Psoas muscle (tissue), 8 donors: ENCODE data around the gene IL37. TPM values are rescaled to one million over a fixed set of nuclear protein-coding genes. Genes with fewer than 3 reads are reported as not detected.

ENCODE experiments used
- ATAC-seq, 4 donors: fragments of 200-7000 bp; cut with Tn5 transposase; one replicate each; pipeline ENCODE4 v1.9.1; 2020; ENCODE audit warnings: moderate library complexity in 3 of 4, mild to moderate bottlenecking in 2 of 4
- DNase-seq, 2 donors: peaks; one replicate each; pipeline ENCODE4 v3.0.0-alpha.2; 2020
- H3K27ac ChIP-seq: fragments of 200-600 bp; one replicate; pipeline ENCODE4 v1.8.0; 2022
- H3K27me3 ChIP-seq, 3 donors: fragments of 200-600 bp in 1 of 3; one replicate each; pipeline versions ENCODE4 v1.6.1 to v1.8.0; 2013 to 2022; ENCODE audit warnings: low read length in 2 of 3, mild to moderate bottlenecking in 2 of 3, moderate library complexity in 1 of 3; ENCODE audit not compliant: insufficient read depth in 3 of 3
- H3K36me3 ChIP-seq, 2 donors: fragments of 200-600 bp in 1 of 2; one replicate each; pipeline versions ENCODE4 v1.6.1 to v1.8.0; 2013 to 2022; ENCODE audit warnings: low read depth in 1 of 2, mild to moderate bottlenecking in 1 of 2, moderate library complexity in 1 of 2; ENCODE audit not compliant: insufficient read depth in 1 of 2
- H3K4me1 ChIP-seq: fragments of 200-600 bp; one replicate; pipeline ENCODE4 v1.8.0; 2022
- H3K4me3 ChIP-seq: fragments of 200-600 bp; one replicate; pipeline ENCODE4 v1.8.0; 2022; ENCODE audit warnings: mild to moderate bottlenecking
- H3K9me3 ChIP-seq: fragments of 200-600 bp; one replicate; pipeline ENCODE4 v1.8.0; 2022
- WGBS, 3 donors: extraction: QIAGEN DNeasy Blood & Tissue Kit; methylation state at CpG; one replicate each; pipeline versions ENCODE4 v1.1.6 to v1.1.7; 2013; 5-methylcytosine and 5-hydroxymethylcytosine counted together
- intact Hi-C, 2 donors: fragments of 100-400 bp; cut with DNase I; formaldehyde crosslinking; loops; one replicate each; pipeline versions ENCODE4 v1.11.0 to v1.14.2; 2022
- polyA plus RNA-seq, 3 donors: library from polyadenylated mRNA; stranded (reverse); fragments of 200-250 nt; gene quantifications; one replicate each; pipeline ENCODE4 v1.2.3, GENCODE V29; 2013
- total RNA-seq, 4 donors: library from RNA; stranded (reverse); fragmentation: NEBNext Ultra II Directional in 2 of 4; extraction: Animal tissue kit (Norgen Biotek cat#: 25700) in 2 of 4; gene quantifications; one replicate each; pipeline versions ENCODE4 v1.2.1 to v1.2.4, GENCODE V29; 2021 to 2023
- TF ChIP-seq, protein P1 (sequence below): fragments of 200-600 bp; IDR thresholded peaks from one replicate; pipeline ENCODE4 v1.8.0; 2022; ENCODE audit warnings: antibody characterized with exemption
- donor health status: healthy with polysubstance abuse.
- donor health status: DM: no; HTN: no; CAD: no; lungs with moderate emphysema.
- donor health status: Bipolar disorder and iron deficiency.
- donor health status: healthy.
- donor health status: DM: yes; HTN: yes; CAD: no.
- donor health status: DM: no; HTN: no; CAD: no.
- donor health status: DM: no; HTN: no; CAD: no.
- donor health status: DM: yes; HTN: yes; CAD: no.

The IL37 gene
- total and polyA plus RNA-seq, 7 donors = not detected

DNA sequence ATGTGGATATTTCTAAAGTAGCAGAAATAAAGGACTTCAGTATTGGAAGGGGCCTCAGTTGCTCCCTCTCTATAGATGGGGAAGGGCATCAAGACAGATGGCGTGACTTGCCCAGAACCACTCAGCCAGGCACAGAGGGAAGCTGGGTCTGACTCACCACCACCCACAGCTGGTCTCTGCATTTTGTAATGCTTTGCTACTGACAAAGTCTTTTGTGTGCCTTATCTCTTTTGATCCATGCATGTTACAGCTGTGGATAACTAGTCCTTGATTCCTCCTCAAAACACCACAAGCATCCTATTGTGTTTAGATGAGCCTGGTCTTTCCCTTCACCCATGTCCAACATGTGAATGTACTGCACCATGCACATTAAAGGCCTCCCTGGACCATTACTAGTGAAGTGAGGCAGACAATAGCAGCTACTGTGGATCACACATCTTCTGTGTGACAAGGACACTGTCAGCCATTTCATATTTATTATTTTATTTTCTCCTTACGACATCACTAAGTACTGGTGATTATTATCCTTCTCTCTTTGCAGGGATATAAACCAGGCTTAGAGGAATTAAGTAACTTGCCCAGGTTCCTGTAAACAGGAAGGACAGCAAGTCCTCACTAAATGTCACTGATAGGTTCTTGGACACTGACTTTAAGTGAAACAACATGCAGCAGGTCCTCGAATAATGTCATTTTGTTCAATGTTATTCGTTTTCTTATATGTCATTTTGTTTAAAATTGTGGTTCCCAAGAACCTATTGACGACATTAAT lies 29.6 kb upstream of the IL37 start:
- ATAC-seq (no peak), DNase-seq (no peak)
- Histone ChIP-seq H3K27me3 (no peaks in the 10 kb centered on the region), H3K27ac (no peak overlapping the region), H3K4me1 (no peaks in the 10 kb centered on the region), H3K4me3 (no peak overlapping the region), H3K36me3 (no peaks in the 10 kb centered on the region), H3K9me3 (no peaks in the 10 kb centered on the region)
- TF ChIP-seq, protein P1, sequence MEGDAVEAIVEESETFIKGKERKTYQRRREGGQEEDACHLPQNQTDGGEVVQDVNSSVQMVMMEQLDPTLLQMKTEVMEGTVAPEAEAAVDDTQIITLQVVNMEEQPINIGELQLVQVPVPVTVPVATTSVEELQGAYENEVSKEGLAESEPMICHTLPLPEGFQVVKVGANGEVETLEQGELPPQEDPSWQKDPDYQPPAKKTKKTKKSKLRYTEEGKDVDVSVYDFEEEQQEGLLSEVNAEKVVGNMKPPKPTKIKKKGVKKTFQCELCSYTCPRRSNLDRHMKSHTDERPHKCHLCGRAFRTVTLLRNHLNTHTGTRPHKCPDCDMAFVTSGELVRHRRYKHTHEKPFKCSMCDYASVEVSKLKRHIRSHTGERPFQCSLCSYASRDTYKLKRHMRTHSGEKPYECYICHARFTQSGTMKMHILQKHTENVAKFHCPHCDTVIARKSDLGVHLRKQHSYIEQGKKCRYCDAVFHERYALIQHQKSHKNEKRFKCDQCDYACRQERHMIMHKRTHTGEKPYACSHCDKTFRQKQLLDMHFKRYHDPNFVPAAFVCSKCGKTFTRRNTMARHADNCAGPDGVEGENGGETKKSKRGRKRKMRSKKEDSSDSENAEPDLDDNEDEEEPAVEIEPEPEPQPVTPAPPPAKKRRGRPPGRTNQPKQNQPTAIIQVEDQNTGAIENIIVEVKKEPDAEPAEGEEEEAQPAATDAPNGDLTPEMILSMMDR = no peak
- intact Hi-C loops = no loop called here
- WGBS, 3 donors = 74 to 84% (median 77%) methylated on average over 5 of the region's 5 CpGs

DNA sequence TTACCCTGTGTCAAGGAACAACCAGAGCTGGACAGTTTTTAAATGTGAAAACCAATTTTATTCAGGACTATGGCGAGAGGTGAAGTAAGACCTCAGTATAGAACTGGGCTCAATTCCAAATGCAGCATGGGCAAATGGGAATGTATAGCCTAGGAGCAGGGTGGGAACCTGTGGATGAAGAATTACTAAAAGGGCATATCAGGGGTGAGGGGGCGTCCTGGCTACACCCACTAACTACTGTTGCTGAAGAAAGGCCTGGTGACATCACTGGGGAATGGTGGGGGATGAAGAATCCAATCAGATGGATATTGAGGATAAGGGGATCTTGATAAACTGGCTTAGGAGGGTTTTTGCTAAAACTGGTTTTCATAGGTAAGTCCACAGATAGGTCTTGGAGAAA lies 27.3 kb upstream of the IL37 start:
- DNase-seq (no peak), ATAC-seq (no peak)
- 74 to 80% (median 77%) methylated on average over 2 of the region's 2 CpGs for WGBS, 3 donors
- H3K27me3 ChIP-seq = no peaks in the 10 kb centered on the region
- no peaks in the 10 kb centered on the region for H3K36me3 ChIP-seq
- H3K4me3 ChIP-seq = no peak overlapping the region
- H3K27ac ChIP-seq = no peak overlapping the region
- TF ChIP-seq, protein P1 = no peak
- no peaks in the 10 kb centered on the region for H3K9me3 ChIP-seq
- no peaks in the 10 kb centered on the region for H3K4me1 ChIP-seq
- intact Hi-C loops = no loop called here

- no peak overlapping the region for H3K27ac ChIP-seq
- intact Hi-C loops = loop anchor here in 1 of 2 donors (5.0 kb wide), 1 partner anchor 138 kb away; no protein-coding TSS in a partner anchor
- no peaks in the 10 kb centered on the region for H3K36me3 ChIP-seq
- whole genome bisulfite sequencing, 3 donors = 46 to 50% (median 49%) methylated on average over 6 of the region's 6 CpGs
- TF ChIP-seq, protein P1 = peak; percentile 63
- ATAC-seq (peak in 1 of 4 donors; percentile 60), DNase-seq (peak in 1 of 2 donors; percentile 18)
- H3K4me3 ChIP-seq = no peak overlapping the region
- no peaks in the 10 kb centered on the region for H3K27me3 ChIP-seq
- no peaks in the 10 kb centered on the region for H3K9me3 ChIP-seq
- no peaks in the 10 kb centered on the region for H3K4me1 ChIP-seq
Measured at GRCh38 chr2:112884869-112885505, 26.0 kb upstream of the IL37 start.

GRCh38 chr2:112885506-112885902 lies 25.5 kb upstream of the IL37 start:
- intact Hi-C loops = loop anchor here in 1 of 2 donors (5.0 kb wide), 1 partner anchor 138 kb away; no protein-coding TSS in a partner anchor
- H3K27ac ChIP-seq = no peak overlapping the region
- no peak for DNase-seq
- TF ChIP-seq, protein P1 = no peak
- no peaks in the 10 kb centered on the region for H3K9me3 ChIP-seq
- H3K4me1 ChIP-seq = no peaks in the 10 kb centered on the region
- H3K4me3 ChIP-seq = no peak overlapping the region
- H3K27me3 ChIP-seq = peaks cover 0 to 2% (median 0%) of the 10 kb centered on the region in 3 donors
- ATAC-seq = no peak
- no peaks in the 10 kb centered on the region for H3K36me3 ChIP-seq
- WGBS, 3 donors = 63 to 76% (median 70%) methylated on average over 4 of the region's 4 CpGs
